H9 (cell line): ENCODE data around the gene UBE4B. TPM values are rescaled to one million over a fixed set of nuclear protein-coding genes. Genes with fewer than 3 reads are reported as not detected.
A peak's percentile ranks its signal among the peaks of the same experiment; 100 is the strongest.

ENCODE experiments used
- DNase-seq: peaks from one replicate; pipeline ENCODE4 v3.0.0-alpha.2; 2017
- H2AFZ ChIP-seq: one replicate; pipeline ENCODE4 v1.6.1; 2013; ENCODE audit warnings: mild to moderate bottlenecking, low read length, control low read depth, moderate library complexity
- H2AK5ac ChIP-seq: 2 replicates; pipeline ENCODE4 v1.6.1; 2013; ENCODE audit warnings: low read length, control low read depth, mixed read lengths; ENCODE audit not compliant: insufficient read length
- H2BK120ac ChIP-seq: one replicate; pipeline ENCODE4 v1.6.1; 2013; ENCODE audit warnings: low read depth, mild to moderate bottlenecking, low read length, control low read depth, inconsistent platforms; ENCODE audit not compliant: poor library complexity, severe bottlenecking
- H2BK12ac ChIP-seq: 2 replicates; pipeline ENCODE4 v1.6.1; 2013; ENCODE audit warnings: low read length, control low read depth, mixed read lengths, low read depth; ENCODE audit not compliant: insufficient read length
- H2BK15ac ChIP-seq: 2 replicates; pipeline ENCODE4 v1.6.1; 2013; ENCODE audit warnings: low read depth, low read length, control low read depth
- H2BK20ac ChIP-seq: one replicate; pipeline ENCODE4 v1.6.1; 2013; ENCODE audit warnings: low read depth, mild to moderate bottlenecking, low read length, control low read depth, inconsistent platforms; ENCODE audit not compliant: poor library complexity, severe bottlenecking
- H2BK5ac ChIP-seq: 2 replicates; pipeline ENCODE4 v1.6.1; 2013; ENCODE audit warnings: low read length, control low read depth, mixed read lengths; ENCODE audit not compliant: insufficient read length
- H3K14ac ChIP-seq: 2 replicates; pipeline ENCODE4 v1.6.1; 2013; ENCODE audit warnings: low read length, control low read depth; ENCODE audit not compliant: insufficient read depth
- H3K18ac ChIP-seq: 2 replicates; pipeline ENCODE4 v1.6.1; 2013; ENCODE audit warnings: low read depth, mild to moderate bottlenecking, mixed read lengths, low read length, control low read depth; ENCODE audit not compliant: insufficient read length
- H3K23ac ChIP-seq: 2 replicates; pipeline ENCODE4 v1.6.1; 2013; ENCODE audit warnings: low read length, control low read depth, mixed read lengths, low read depth; ENCODE audit not compliant: insufficient read length
- H3K23me2 ChIP-seq: 2 replicates; pipeline ENCODE4 v1.6.1; 2013; ENCODE audit warnings: low read depth, mild to moderate bottlenecking, mixed read lengths, low read length, control low read depth; ENCODE audit not compliant: insufficient read length, poor library complexity, severe bottlenecking
- H3K27ac ChIP-seq: 2 replicates; pipeline ENCODE4 v1.5.1; 2013; ENCODE audit warnings: low read length, control low read depth, mixed read lengths, low read depth; ENCODE audit not compliant: insufficient read length
- H3K27me3 ChIP-seq: 2 replicates; pipeline ENCODE4 v1.6.1; 2013; ENCODE audit warnings: low read length, control low read depth, inconsistent platforms; ENCODE audit not compliant: insufficient read depth
- H3K4ac ChIP-seq: 2 replicates; pipeline ENCODE4 v1.6.1; 2013; ENCODE audit warnings: low read depth, mild to moderate bottlenecking, control low read depth, inconsistent platforms, low read length, moderate library complexity
- H3K4me1 ChIP-seq: 2 replicates; pipeline ENCODE4 v1.6.1; 2013; ENCODE audit warnings: low read length, control low read depth, inconsistent platforms; ENCODE audit not compliant: insufficient read depth
- H3K4me2 ChIP-seq: 2 replicates; pipeline ENCODE4 v1.6.1; 2013; ENCODE audit warnings: low read length, control low read depth, mixed read lengths; ENCODE audit not compliant: insufficient read length, insufficient read depth
- H3K56ac ChIP-seq: 2 replicates; pipeline ENCODE4 v1.6.1; 2013; ENCODE audit warnings: low read depth, mild to moderate bottlenecking, mixed read lengths, low read length, control low read depth; ENCODE audit not compliant: insufficient read length
- H3K79me1 ChIP-seq: 2 replicates; pipeline ENCODE4 v1.6.1; 2013; ENCODE audit warnings: low read depth, mild to moderate bottlenecking, moderate library complexity, low read length, control low read depth, inconsistent platforms; ENCODE audit not compliant: insufficient read depth, poor library complexity, severe bottlenecking
- H3K79me2 ChIP-seq: 2 replicates; pipeline ENCODE4 v1.6.1; 2013; ENCODE audit warnings: low read length, control low read depth, inconsistent platforms; ENCODE audit not compliant: insufficient read depth
- H3K9ac ChIP-seq: 2 replicates; pipeline ENCODE4 v1.6.1; 2013; ENCODE audit warnings: low read length, control low read depth, mixed read lengths; ENCODE audit not compliant: insufficient read length; ENCODE audit errors: extremely low read depth
- H3K9me3 ChIP-seq: one replicate; pipeline ENCODE4 v1.6.1; 2013; ENCODE audit warnings: low read depth, low read length, inconsistent platforms; ENCODE audit not compliant: control insufficient read depth
- H3T11ph ChIP-seq: one replicate; pipeline ENCODE4 v1.6.1; 2013; ENCODE audit warnings: mild to moderate bottlenecking, low read length, control low read depth, inconsistent platforms
- H4K20me1 ChIP-seq: one replicate; pipeline ENCODE4 v1.6.1; 2013; ENCODE audit not compliant: control insufficient read depth, insufficient read length, insufficient read depth
- H4K5ac ChIP-seq: 2 replicates; pipeline ENCODE4 v1.6.1; 2013; ENCODE audit warnings: low read depth, mild to moderate bottlenecking, mixed read lengths, low read length, control low read depth; ENCODE audit not compliant: insufficient read length
- H4K8ac ChIP-seq: replicated peaks from 2 replicates; pipeline ENCODE4 v1.6.1; 2013; ENCODE audit warnings: low read length, control low read depth, mixed read lengths, low read depth; ENCODE audit not compliant: insufficient read length
- H4K91ac ChIP-seq: 2 replicates; pipeline ENCODE4 v1.6.1; 2013; ENCODE audit warnings: low read depth, mild to moderate bottlenecking, moderate library complexity, mixed read lengths, low read length, control low read depth; ENCODE audit not compliant: insufficient read length
- H3K27ac Mint-ChIP-seq, 3 experiments: 2 replicates in 2 of 3; 3 replicates in 1 of 3; pipeline ENCODE4 v1.8.0; 2020 to 2021; ENCODE audit warnings: mixed read lengths in 3 of 3, mild to moderate bottlenecking in 1 of 3, moderate library complexity in 1 of 3
- H3K27me3 Mint-ChIP-seq: 2 replicates; pipeline ENCODE4 v1.8.0; 2021; ENCODE audit warnings: low read depth, mild to moderate bottlenecking, moderate library complexity, mixed read lengths
- H3K36me3 Mint-ChIP-seq, 3 experiments: 2 replicates in 2 of 3; 3 replicates in 1 of 3; pipeline ENCODE4 v1.8.0; 2020 to 2021; ENCODE audit warnings: low read depth in 3 of 3, mixed read lengths in 3 of 3; ENCODE audit not compliant: insufficient read depth in 1 of 3
- H3K4me1 Mint-ChIP-seq, 2 experiments: 2 replicates each; pipeline ENCODE4 v1.8.0; 2020; ENCODE audit warnings: mixed read lengths in 2 of 2
- H3K4me3 Mint-ChIP-seq, 2 experiments: 2 replicates in 1 of 2; 3 replicates in 1 of 2; pipeline ENCODE4 v1.8.0; 2020 to 2021; ENCODE audit warnings: mild to moderate bottlenecking in 2 of 2, mixed read lengths in 2 of 2, moderate library complexity in 1 of 2
- H3K9me3 Mint-ChIP-seq, 2 experiments: 2 replicates in 1 of 2; 3 replicates in 1 of 2; pipeline ENCODE4 v1.8.0; 2020; ENCODE audit warnings: mild to moderate bottlenecking in 2 of 2, mixed read lengths in 2 of 2, moderate library complexity in 1 of 2
- CTCF ChIP-seq: fragments of 200-600 bp; sonication (generic); conservative IDR thresholded peaks from 3 replicates; pipeline ENCODE4 v1.8.0; 2021; ENCODE audit warnings: antibody characterized with exemption, mild to moderate bottlenecking
- WGBS: extraction: QIAGEN DNeasy Blood & Tissue Kit; methylation state at CpG from one replicate; pipeline ENCODE4 v1.1.7; 2013; ENCODE audit warnings: missing lambda C conversion rate, low lambda C conversion rate, mixed read lengths; ENCODE audit not compliant: insufficient read length; ENCODE audit errors: extremely low coverage; 5-methylcytosine and 5-hydroxymethylcytosine counted together
- total RNA-seq: library from RNA; stranded (reverse); gene quantifications from 2 replicates; pipeline ENCODE4 v1.2.1, GENCODE V29; 2021

Gene UBE4B
- total RNA-seq, 1 experiment from 2014 or later: 67.6 TPM

GRCh38 chr1:10143961-10144485, 111.3 kb downstream of the UBE4B start:
- Histone ChIP-seq H4K20me1 (no peaks in the 10 kb centered on the region), H3K79me2 (no peaks in the 10 kb centered on the region), H3K14ac (no peak overlapping the region), H3K23me2 (no peaks in the 10 kb centered on the region), H2AFZ (no peak overlapping the region), H3K27ac (no peak overlapping the region), H3T11ph (no peak overlapping the region), H3K9ac (no peak overlapping the region), H2BK120ac (no peak overlapping the region), H3K79me1 (no peaks in the 10 kb centered on the region), H4K91ac (no peak overlapping the region), H2BK15ac (no peak overlapping the region), H2AK5ac (no peak overlapping the region), H3K27me3 (no peaks in the 10 kb centered on the region), H3K4ac (no peak overlapping the region), H3K56ac (no peak overlapping the region), H3K4me2 (no peak overlapping the region), H3K23ac (no peak overlapping the region), H3K9me3 (no peaks in the 10 kb centered on the region), H2BK5ac (no peak overlapping the region), H4K8ac (no peak overlapping the region), H2BK12ac (no peak overlapping the region), H3K4me1 (no peaks in the 10 kb centered on the region), H4K5ac (no peak overlapping the region), H2BK20ac (no peak overlapping the region), H3K18ac (no peak overlapping the region)
- Mint-ChIP-seq H3K4me3 (no peak overlapping the region), H3K9me3 (no peaks in the 10 kb centered on the region), H3K36me3 (peaks cover 7 to 27% (median 14%) of the 10 kb centered on the region in 3 experiments; a peak in 6 of 7 replicates), H3K4me1 (no peaks in the 10 kb centered on the region), H3K27ac (peak overlapping the region; percentile 50 to 70 (median 64); a peak in 5 of 7 replicates), H3K27me3 (no peaks in the 10 kb centered on the region)
- no CpG with 5 or more reads among the region's 7 CpGs for WGBS
- no peak for DNase-seq
- TF ChIP-seq CTCF: no peak
